SK-N-SH (cell line): ENCODE data around the gene PAM16. TPM values are rescaled to one million over a fixed set of nuclear protein-coding genes. Genes with fewer than 3 reads are reported as not detected.

Experiments
- CTCF ChIA-PET: fragments of 300-600, 350-600 bp; formaldehyde crosslinking; extraction: SDS; loops from one replicate; lab custom pipeline; 2021; lab: Yijun Ruan, JAX
- POLR2A ChIA-PET: fragments of 350-600 bp; sonication (Branson Sonifier 250); formaldehyde crosslinking; extraction: SDS; loops from one replicate; lab custom pipeline; 2020; ENCODE audit warnings: antibody characterized with exemption, inconsistent platforms; lab: Yijun Ruan, JAX
- DNase-seq: peaks from one replicate; pipeline ENCODE4 v3.0.0; 2012
- H2AFZ ChIP-seq: fragments of 200-600 bp; sonication (generic); 2 replicates; pipeline ENCODE4 v1.8.1; 2016; ENCODE audit warnings: antibody characterized with exemption, mild to moderate bottlenecking, low read depth
- H3F3A ChIP-seq: fragments of 200-600 bp; sonication (generic); replicated peaks from 2 replicates; pipeline ENCODE3; 2016; ENCODE audit warnings: antibody characterized with exemption, mild to moderate bottlenecking; ENCODE audit not compliant: insufficient read depth
- H3K27ac ChIP-seq, 2 experiments: fragments of 200-500 bp in 1 of 2; fragments of 200-600 bp in 1 of 2; sonication (Bioruptor generic) in 1 of 2; sonication (generic), shearing (Covaris generic) in 1 of 2; 2 replicates each; pipeline versions ENCODE4 v1.5.1 to v1.6.1; 2014 to 2016; ENCODE audit warnings: low read depth in 2 of 2, inconsistent platforms in 1 of 2, low read length in 1 of 2, mild to moderate bottlenecking in 1 of 2, mixed read lengths in 1 of 2
- H3K27me3 ChIP-seq: fragments of 200-600 bp; sonication (generic), shearing (Covaris generic); 2 replicates; pipeline ENCODE4 v1.6.1; 2016; ENCODE audit warnings: mixed run types; ENCODE audit not compliant: insufficient read depth
- H3K36me3 ChIP-seq, 2 experiments: fragments of 200-500 bp in 1 of 2; fragments of 200-600 bp in 1 of 2; sonication (Bioruptor generic) in 1 of 2; sonication (generic) in 1 of 2; replicated peaks in 1 of 2; 2 replicates each; pipeline versions ENCODE3 to v1.5.1; 2014 to 2016; ENCODE audit warnings: low read length in 1 of 2, mild to moderate bottlenecking in 1 of 2; ENCODE audit not compliant: insufficient read depth in 2 of 2, control insufficient read depth in 1 of 2
- H3K4me1 ChIP-seq, 2 experiments: fragments of 200-500 bp in 1 of 2; fragments of 200-600 bp in 1 of 2; sonication (Bioruptor generic) in 1 of 2; sonication (generic), shearing (Covaris generic) in 1 of 2; 2 replicates each; pipeline versions ENCODE4 v1.5.1 to v1.6.1; 2014 to 2016; ENCODE audit warnings: low read depth in 1 of 2, low read length in 1 of 2, mixed run types in 1 of 2; ENCODE audit not compliant: insufficient read depth in 2 of 2, control insufficient read depth in 1 of 2
- H3K4me2 ChIP-seq: fragments of 200-600 bp; sonication (generic), shearing (Covaris generic); 2 replicates; pipeline ENCODE4 v1.6.1; 2017; ENCODE audit warnings: mixed run types
- H3K4me3 ChIP-seq, 2 experiments: fragments of 200-500 bp in 1 of 2; fragments of 200-600 bp in 1 of 2; sonication (Bioruptor generic) in 1 of 2; sonication (generic), shearing (Covaris generic) in 1 of 2; 2 replicates each; pipeline versions ENCODE4 v1.5.1 to v1.8.1; 2014 to 2016; ENCODE audit warnings: low read depth in 2 of 2, inconsistent platforms in 1 of 2, low read length in 1 of 2, mild to moderate bottlenecking in 1 of 2, mixed read lengths in 1 of 2, moderate library complexity in 1 of 2
- H3K79me2 ChIP-seq: fragments of 200-600 bp; sonication (generic); 2 replicates; pipeline ENCODE4 v1.8.1; 2017; ENCODE audit warnings: mild to moderate bottlenecking; ENCODE audit not compliant: insufficient read depth
- H3K9ac ChIP-seq: fragments of 200-600 bp; sonication (generic); 2 replicates; pipeline ENCODE4 v1.6.1; 2017; ENCODE audit warnings: mixed run types
- H3K9me2 ChIP-seq: fragments of 200-600 bp; sonication (generic); 2 replicates; pipeline ENCODE4 v1.6.1; 2017; ENCODE audit warnings: mixed run types
- H3K9me3 ChIP-seq: fragments of 200-600 bp; sonication (generic); 2 replicates; pipeline ENCODE4 v1.6.1; 2017; ENCODE audit warnings: mixed run types, mild to moderate bottlenecking, moderate library complexity
- H4K20me1 ChIP-seq: fragments of 200-600 bp; sonication (generic); 2 replicates; pipeline ENCODE4 v1.6.1; 2017; ENCODE audit warnings: mild to moderate bottlenecking, mixed run types; ENCODE audit not compliant: insufficient read depth
- ELF1 ChIP-seq: IDR thresholded peaks from 2 replicates; pipeline ENCODE4 v1.4.0; 2012
- EZH2phosphoT487 ChIP-seq: fragments of 200-600 bp; sonication (generic); IDR thresholded peaks from 2 replicates; pipeline ENCODE4 v1.6.1; 2017; ENCODE audit warnings: low read depth, mixed run types, mild to moderate bottlenecking, antibody characterized with exemption, moderate library complexity, borderline replicate concordance
- FOXM1 ChIP-seq: IDR thresholded peaks from 2 replicates; pipeline ENCODE4 v1.4.0; 2012; ENCODE audit warnings: low read depth, mild to moderate bottlenecking
- GATA2 ChIP-seq: sonication (generic); formaldehyde crosslinking; IDR thresholded peaks from 2 replicates; pipeline ENCODE4 v1.5.0; 2020; ENCODE audit warnings: mild to moderate bottlenecking, missing genetic modification reagents
- MEF2A ChIP-seq: IDR thresholded peaks from 2 replicates; pipeline ENCODE4 v1.4.0; 2012; ENCODE audit warnings: low read depth, borderline replicate concordance
- MXI1 ChIP-seq: IDR thresholded peaks from 2 replicates; pipeline ENCODE4 v1.6.1; 2012; ENCODE audit warnings: mild to moderate bottlenecking, low read depth, low read length, improper control_type of control experiment
- NFIC ChIP-seq: IDR thresholded peaks from 2 replicates; pipeline ENCODE4 v1.4.0; 2012; ENCODE audit warnings: borderline replicate concordance
- POLR2AphosphoS5 ChIP-seq: IDR thresholded peaks from 2 replicates; pipeline ENCODE4 v1.6.1; 2012; ENCODE audit warnings: low read depth, low read length
- RCOR1 ChIP-seq: fragments of 150-350 bp; IDR thresholded peaks from 2 replicates; pipeline ENCODE4 v1.6.1; 2017; ENCODE audit warnings: antibody characterized with exemption, low read length
- RFX5 ChIP-seq: IDR thresholded peaks from 2 replicates; pipeline ENCODE4 v1.6.1; 2012; ENCODE audit warnings: mild to moderate bottlenecking, improper control_type of control experiment, low read length
- SMC3 ChIP-seq: IDR thresholded peaks from 2 replicates; pipeline ENCODE4 v1.6.1; 2012; ENCODE audit warnings: low read depth, low read length, improper control_type of control experiment
- TAF1 ChIP-seq: IDR thresholded peaks from 2 replicates; pipeline ENCODE4 v1.6.1; 2012; ENCODE audit warnings: low read depth, mild to moderate bottlenecking, low read length, moderate library complexity, borderline replicate concordance
- TEAD4 ChIP-seq: IDR thresholded peaks from 2 replicates; pipeline ENCODE4 v1.4.0; 2012; ENCODE audit warnings: mild to moderate bottlenecking, borderline replicate concordance; ENCODE audit not compliant: insufficient read depth
- USF2 ChIP-seq: fragments of 150-350 bp; IDR thresholded peaks from 2 replicates; pipeline ENCODE4 v1.6.1; 2017; ENCODE audit warnings: antibody characterized with exemption, low read length, low read depth, borderline replicate concordance
- YY1 ChIP-seq: IDR thresholded peaks from 2 replicates; pipeline ENCODE4 v1.4.0; 2012; ENCODE audit warnings: low read depth, mild to moderate bottlenecking
- ZBTB33 ChIP-seq: IDR thresholded peaks from 2 replicates; pipeline ENCODE4 v1.4.0; 2012; ENCODE audit warnings: low read depth, borderline replicate concordance
- WGBS: methylation state at CpG from one replicate; pipeline ENCODE4 v1.1.6; 2017; ENCODE audit warnings: low lambda C conversion rate; 5-methylcytosine and 5-hydroxymethylcytosine counted together
- polyA plus RNA-seq, 3 experiments: library from polyadenylated mRNA; depleted of rRNA; stranded (reverse); fragments of >200 nt; gene quantifications; 2 replicates each; pipeline ENCODE4 v1.2.3, GENCODE V29; 2012
- TF ChIP-seq, protein P1 (sequence below): IDR thresholded peaks from 2 replicates; pipeline ENCODE4 v1.4.0; 2012; ENCODE audit warnings: low read depth
- TF ChIP-seq, protein P2 (sequence below): IDR thresholded peaks from 2 replicates; pipeline ENCODE4 v1.6.1; 2012; ENCODE audit warnings: mild to moderate bottlenecking, low read depth, low read length, moderate library complexity
- TF ChIP-seq, protein P3 (sequence below): fragments of 200-600 bp; sonication (generic); IDR thresholded peaks from 2 replicates; pipeline ENCODE4 v1.6.1; 2017; ENCODE audit warnings: antibody characterized with exemption, mild to moderate bottlenecking, moderate library complexity

Gene PAM16
- polyA plus RNA-seq, 1 of the 3 experiments (the other 2 are of a cell fraction) = 96.4 TPM

DNA sequence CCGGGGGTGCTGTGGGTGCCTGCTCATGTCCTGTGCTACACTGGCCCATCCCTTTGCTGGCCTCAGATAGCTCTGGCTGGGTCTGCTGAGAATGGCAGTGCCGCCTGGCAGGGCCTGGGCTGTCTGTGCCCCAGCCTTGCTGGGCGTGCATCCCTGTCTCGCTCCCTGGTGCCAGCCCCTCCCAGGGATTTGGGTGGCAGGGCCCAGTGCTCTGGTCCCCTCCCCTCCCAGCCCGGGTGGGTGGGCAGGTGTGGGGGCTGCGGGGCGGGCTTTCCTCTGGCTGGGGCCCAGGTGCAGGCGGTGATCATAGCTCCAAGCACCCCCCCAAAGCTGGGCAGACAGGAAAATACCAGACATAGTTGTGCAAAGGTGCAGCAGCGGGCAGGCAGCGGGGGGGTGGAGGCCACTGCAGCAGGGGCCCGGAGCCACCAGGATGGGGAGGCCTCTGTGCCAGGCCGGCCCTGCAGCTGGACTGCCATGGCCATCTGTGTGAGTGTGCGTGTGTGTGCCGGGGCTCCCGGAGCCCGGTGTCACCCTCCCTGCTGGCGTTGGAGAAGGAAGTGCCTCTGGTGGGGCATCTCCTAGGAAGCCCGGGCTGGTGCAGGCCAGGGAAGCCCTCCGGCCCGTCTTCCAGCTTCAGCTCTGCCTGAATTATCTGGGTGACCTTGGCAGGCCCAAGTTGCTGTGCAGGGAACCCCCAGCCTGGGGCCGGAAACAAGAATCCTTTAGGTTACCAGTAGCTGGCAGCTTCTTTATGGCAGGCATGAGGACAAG lies 27.9 kb downstream of the PAM16 start (continued):
- TF ChIP-seq, protein P1, sequence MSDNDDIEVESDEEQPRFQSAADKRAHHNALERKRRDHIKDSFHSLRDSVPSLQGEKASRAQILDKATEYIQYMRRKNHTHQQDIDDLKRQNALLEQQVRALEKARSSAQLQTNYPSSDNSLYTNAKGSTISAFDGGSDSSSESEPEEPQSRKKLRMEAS = no peak

- Histone ChIP-seq H3K79me2 (peaks cover 98% of the 10 kb centered on the region), H3K36me3 (no peaks in the 10 kb centered on the region), H3K4me2 (no peak overlapping the region), H3K4me1 (peaks cover 8 to 48% of the 10 kb centered on the region in 2 experiments; a peak in 1 of 4 replicates), H4K20me1 (peaks cover 84% of the 10 kb centered on the region), H2AFZ (no peak overlapping the region), H3K27ac (no peak overlapping the region), H3K9me2 (no peaks in the 10 kb centered on the region), H3K4me3 (no peak overlapping the region), H3K9ac (no peak overlapping the region), H3K9me3 (no peaks in the 10 kb centered on the region), H3F3A (no peaks in the 10 kb centered on the region), H3K27me3 (no peaks in the 10 kb centered on the region)
- DNase-seq = peak; percentile 24
- POLR2A ChIA-PET = interaction anchor here (1.5 kb wide), 1 partner anchor 69 kb away, joined by 4 read pairs; no protein-coding TSS in a partner anchor
- CTCF ChIA-PET = interaction anchor here (1.7 to 14.9 kb wide), 3 partner anchors 34 to 81 kb away, joined by 5 to 281 read pairs (median 67); no protein-coding TSS in a partner anchor
- 90% methylated on average over 15 of the region's 30 CpGs for WGBS
- TF ChIP-seq USF2 (no peak), MEF2A (no peak), TAF1 (no peak), YY1 (no peak), NFIC (no peak), POLR2AphosphoS5 (no peak), ZBTB33 (no peak), ELF1 (no peak), EZH2phosphoT487 (no peak), FOXM1 (no peak), TEAD4 (no peak), GATA2 (CRISPR knock-in tag) (no peak), MXI1 (no peak), RFX5 (no peak), SMC3 (no peak), RCOR1 (no peak)
- TF ChIP-seq, protein P2, sequence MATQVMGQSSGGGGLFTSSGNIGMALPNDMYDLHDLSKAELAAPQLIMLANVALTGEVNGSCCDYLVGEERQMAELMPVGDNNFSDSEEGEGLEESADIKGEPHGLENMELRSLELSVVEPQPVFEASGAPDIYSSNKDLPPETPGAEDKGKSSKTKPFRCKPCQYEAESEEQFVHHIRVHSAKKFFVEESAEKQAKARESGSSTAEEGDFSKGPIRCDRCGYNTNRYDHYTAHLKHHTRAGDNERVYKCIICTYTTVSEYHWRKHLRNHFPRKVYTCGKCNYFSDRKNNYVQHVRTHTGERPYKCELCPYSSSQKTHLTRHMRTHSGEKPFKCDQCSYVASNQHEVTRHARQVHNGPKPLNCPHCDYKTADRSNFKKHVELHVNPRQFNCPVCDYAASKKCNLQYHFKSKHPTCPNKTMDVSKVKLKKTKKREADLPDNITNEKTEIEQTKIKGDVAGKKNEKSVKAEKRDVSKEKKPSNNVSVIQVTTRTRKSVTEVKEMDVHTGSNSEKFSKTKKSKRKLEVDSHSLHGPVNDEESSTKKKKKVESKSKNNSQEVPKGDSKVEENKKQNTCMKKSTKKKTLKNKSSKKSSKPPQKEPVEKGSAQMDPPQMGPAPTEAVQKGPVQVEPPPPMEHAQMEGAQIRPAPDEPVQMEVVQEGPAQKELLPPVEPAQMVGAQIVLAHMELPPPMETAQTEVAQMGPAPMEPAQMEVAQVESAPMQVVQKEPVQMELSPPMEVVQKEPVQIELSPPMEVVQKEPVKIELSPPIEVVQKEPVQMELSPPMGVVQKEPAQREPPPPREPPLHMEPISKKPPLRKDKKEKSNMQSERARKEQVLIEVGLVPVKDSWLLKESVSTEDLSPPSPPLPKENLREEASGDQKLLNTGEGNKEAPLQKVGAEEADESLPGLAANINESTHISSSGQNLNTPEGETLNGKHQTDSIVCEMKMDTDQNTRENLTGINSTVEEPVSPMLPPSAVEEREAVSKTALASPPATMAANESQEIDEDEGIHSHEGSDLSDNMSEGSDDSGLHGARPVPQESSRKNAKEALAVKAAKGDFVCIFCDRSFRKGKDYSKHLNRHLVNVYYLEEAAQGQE = no peak
- TF ChIP-seq, protein P3, sequence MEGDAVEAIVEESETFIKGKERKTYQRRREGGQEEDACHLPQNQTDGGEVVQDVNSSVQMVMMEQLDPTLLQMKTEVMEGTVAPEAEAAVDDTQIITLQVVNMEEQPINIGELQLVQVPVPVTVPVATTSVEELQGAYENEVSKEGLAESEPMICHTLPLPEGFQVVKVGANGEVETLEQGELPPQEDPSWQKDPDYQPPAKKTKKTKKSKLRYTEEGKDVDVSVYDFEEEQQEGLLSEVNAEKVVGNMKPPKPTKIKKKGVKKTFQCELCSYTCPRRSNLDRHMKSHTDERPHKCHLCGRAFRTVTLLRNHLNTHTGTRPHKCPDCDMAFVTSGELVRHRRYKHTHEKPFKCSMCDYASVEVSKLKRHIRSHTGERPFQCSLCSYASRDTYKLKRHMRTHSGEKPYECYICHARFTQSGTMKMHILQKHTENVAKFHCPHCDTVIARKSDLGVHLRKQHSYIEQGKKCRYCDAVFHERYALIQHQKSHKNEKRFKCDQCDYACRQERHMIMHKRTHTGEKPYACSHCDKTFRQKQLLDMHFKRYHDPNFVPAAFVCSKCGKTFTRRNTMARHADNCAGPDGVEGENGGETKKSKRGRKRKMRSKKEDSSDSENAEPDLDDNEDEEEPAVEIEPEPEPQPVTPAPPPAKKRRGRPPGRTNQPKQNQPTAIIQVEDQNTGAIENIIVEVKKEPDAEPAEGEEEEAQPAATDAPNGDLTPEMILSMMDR = no peak
- TF ChIP-seq, protein P1 = no peak
Observed at GRCh38 chr16:4322121-4323052, 28.7 kb downstream of the PAM16 start.
